LNCAP (cell line): Measurements from ENCODE around the gene PBX1.

Experiments
- TF ChIP-seq, protein P1 (sequence below): fragments of 450-650 bp; IDR thresholded peaks from 2 replicates; pipeline ENCODE4 v1.5.1; 2017; ENCODE audit warnings: mild to moderate bottlenecking

Gene PBX1

DNA sequence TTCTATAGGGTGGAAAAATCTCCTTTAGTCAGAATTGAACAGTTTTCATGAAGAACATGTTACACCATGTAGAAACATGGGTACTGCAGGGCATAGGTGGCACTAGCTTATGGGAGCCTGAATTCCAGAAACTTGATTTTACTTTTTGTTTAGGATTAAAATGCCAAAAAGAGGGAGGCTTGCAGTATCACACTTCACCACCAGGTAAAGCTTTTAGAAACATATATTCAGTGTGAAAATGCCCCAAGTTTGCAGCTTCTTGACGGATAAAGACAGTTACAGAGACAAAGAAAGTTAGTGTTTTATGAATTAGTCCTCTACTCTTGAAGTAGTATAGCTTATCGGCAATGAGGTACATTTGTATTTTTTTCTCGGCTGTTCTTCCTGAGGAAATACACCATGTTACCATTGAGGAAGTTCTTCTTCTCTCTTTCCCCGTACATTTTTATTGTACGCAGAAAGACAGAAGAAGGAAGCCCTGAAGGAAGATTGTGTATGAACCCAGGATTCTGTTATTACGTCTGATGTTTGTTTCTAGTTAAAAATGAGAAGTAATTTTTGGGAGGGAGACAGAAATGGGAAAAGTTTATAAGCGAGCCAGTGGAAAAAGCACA lies 66.1 kb downstream of the PBX1 start:
- TF ChIP-seq, protein P1, sequence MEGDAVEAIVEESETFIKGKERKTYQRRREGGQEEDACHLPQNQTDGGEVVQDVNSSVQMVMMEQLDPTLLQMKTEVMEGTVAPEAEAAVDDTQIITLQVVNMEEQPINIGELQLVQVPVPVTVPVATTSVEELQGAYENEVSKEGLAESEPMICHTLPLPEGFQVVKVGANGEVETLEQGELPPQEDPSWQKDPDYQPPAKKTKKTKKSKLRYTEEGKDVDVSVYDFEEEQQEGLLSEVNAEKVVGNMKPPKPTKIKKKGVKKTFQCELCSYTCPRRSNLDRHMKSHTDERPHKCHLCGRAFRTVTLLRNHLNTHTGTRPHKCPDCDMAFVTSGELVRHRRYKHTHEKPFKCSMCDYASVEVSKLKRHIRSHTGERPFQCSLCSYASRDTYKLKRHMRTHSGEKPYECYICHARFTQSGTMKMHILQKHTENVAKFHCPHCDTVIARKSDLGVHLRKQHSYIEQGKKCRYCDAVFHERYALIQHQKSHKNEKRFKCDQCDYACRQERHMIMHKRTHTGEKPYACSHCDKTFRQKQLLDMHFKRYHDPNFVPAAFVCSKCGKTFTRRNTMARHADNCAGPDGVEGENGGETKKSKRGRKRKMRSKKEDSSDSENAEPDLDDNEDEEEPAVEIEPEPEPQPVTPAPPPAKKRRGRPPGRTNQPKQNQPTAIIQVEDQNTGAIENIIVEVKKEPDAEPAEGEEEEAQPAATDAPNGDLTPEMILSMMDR, result peak; percentile 14; the same call in 1 of the 2 replicates

DNA sequence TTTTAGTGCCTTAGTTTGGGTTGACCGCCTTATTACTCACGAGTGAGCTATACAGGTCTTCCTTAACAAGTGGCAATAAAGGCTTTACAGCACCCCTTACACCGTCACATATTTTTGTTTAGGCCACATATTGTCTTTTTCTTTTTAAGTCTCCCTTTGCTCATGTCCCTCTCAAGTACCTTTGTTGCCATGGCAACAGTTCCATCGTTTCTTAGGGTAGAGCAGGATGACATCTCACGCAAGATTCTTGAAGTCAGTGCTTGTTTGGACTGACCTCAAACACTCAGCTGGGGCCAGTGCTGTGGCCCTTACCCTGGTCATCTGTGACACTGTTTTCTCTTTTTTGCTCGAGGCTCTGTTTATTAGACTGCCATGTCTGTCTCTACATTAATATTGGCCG lies 69.8 kb downstream of the PBX1 start:
- TF ChIP-seq, protein P1, result no peak

DNA sequence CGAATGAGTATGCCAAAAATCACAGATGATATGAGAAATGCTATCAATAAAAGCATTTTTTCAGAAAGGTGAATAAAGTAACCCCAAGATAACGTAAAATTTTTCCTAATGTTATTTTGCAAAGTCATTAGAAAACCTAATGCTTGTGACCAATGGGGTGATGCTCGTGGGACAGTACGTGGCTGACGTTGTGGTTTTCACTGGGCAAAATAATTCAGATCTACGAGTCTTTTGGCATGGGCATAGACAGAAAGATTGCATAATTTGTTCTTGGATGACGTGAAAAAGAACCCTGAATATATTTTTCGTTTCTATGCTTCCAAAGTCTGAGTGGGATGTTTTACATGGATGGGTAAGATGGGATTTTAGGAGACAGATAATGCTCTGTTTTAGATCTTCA lies 71.0 kb downstream of the PBX1 start:
- TF ChIP-seq, protein P1, result no peak

DNA sequence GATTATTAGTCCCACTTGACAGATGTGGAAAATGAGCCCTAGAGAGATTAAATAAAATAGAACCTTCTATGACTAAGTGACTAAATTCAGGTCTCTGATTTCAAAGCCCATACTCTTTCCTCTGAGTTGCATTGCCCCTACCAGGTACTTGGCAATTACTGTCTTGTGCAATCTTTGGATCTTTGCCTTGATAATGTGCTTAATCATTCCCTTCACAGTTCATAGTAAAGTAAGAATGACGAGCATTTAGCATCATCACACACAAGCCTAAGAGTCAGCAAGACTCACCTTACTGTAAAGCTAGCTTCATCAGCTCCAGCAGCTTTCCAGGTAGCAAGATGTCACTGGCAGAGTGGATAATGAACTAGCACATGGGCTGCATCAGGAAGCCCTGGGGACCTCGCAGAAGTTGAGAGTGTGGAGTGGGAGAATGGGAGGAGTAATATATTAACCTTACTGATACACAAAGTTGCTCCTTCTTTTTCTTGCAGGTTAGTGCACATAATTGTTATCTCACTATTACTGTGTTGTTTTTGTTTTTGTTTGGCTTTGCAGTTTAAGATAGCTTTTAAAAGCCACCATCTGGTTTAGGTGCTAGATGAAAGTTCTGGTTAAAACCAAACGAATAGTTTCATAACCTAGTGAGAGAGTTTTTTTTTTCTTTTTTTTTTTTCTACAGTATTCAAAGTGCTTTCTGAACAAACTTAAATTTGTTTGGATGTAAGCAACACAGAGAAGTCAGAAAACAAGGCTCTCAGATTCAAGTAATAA lies 71.8 kb downstream of the PBX1 start:
- TF ChIP-seq, protein P1, result no peak

DNA sequence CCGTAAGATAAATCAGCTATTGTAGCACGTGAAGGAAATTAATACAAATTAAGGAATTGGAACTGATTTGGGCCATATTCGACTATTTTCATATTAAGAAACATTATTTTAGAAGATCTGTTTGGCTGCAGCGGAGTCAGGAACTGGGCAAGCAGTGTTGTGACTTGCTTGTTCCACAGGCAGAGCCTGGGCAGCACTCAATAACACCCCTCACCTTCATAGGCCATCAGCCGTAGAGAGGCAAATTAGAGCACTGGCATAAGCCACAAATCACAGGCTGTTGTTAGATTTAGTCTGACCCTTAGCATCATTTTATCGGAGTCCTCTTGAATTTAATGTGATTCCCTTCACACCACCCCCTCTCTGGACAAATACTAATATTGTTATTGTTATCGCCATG lies 72.8 kb downstream of the PBX1 start:
- TF ChIP-seq, protein P1, result no peak

DNA sequence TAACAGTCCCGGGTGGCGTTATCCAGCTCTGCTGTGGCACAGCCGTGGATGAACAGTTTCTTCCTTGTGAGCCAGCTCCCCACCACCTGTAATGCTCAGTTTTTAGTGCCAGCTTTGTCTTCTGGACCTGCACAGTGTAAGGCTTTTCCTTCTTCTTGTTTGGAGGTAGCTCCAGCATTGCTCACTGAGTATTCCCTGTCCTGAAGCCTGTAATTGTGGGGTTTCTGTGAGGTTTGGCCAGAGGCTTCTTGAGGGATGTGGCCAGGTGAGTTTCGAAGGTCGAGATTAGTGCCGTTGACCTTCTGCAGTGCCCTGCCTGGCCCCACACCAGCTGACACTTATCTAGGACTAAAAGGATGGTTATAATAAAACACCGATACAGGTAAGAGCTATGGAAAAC lies 75.0 kb downstream of the PBX1 start:
- TF ChIP-seq, protein P1, result no peak

DNA sequence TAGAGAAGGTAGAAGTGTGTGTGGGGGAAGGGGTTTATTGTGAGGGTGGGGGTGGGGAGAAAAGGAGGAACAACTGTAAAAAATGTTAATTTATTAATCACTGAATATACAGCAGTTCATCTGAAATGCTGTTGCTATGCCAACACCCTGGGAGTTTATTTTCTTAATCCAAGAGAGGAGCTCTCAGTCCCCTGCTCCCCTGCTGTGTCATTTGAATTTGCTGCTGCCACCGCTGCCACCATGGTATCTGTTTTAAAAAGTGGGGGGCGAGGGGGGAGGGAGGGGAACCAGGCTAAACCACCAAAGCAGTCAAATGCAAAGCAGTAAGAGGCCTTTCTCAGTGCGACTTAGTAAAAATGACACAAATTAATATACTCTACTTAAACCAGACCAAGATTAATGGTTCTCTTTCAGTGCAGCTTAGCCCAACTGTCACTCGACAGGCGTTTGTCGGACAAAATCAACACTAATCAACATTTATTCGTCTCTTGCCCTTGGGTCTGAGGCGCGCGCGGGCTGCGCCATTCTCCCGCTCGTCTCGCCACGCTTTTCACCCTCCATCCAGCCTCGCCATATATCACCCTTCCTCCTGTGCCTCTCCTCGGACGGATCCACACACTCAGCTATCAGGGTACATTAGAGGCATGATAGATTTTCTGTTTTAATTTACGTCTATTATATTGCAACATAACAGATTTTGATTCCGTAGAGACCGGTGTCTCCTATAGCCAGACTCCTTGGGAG lies 76.2 kb downstream of the PBX1 start:
- TF ChIP-seq, protein P1, result no peak
